SH-SY5Y (cell line): ENCODE measurements around the gene CBLN3.

ENCODE experiments used
- GATA2 ChIP-seq: IDR thresholded peaks from 2 replicates; pipeline ENCODE4 v1.6.1; 2011; ENCODE audit warnings: mild to moderate bottlenecking, low read depth, low read length
- GATA3 ChIP-seq: IDR thresholded peaks from 2 replicates; pipeline ENCODE4 v1.6.1; 2011; ENCODE audit warnings: low read depth, mild to moderate bottlenecking, low read length, moderate library complexity

DNA sequence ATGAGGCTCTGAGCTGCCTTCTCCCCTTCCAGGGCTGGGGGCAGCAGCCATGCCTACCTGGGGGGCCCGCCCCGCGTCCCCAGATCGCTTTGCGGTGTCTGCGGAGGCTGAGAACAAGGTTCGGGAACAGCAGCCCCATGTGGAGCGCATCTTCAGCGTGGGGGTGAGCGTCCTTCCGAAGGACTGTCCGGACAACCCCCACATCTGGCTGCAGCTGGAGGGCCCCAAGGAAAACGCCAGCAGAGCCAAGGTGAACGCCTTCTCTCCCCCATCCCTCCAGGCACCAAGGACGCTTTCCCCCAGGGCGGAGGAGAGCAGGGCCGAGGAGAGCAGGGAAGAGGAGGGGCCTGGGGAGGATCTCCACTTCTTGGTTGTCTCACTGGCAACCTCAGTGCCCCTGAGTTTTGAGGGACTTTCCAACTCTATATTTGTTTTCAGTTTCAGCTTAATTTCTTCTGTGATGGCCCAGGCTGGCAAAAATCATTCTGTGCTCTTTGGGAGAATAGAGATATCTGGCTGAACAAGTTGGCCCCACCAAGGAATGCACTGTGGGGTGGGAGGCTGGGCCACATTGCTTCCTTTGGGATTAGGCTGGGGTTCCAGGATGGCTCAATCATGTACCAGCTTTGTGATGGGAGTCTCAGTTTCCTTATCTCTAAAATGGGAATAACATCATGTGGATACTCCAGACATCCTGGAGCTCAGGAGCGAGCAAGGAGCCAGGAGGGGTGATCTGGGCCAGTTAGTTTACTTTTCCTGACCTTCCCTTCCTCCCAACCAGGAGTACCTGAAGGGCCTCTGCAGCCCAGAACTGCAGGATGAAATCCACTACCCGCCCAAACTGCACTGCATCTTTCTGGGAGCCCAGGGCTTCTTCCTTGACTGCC lies 1.5 kb upstream of the CBLN3 start:
- TF ChIP-seq GATA3 = no peak
- TF ChIP-seq GATA2 = no peak
